ENCODE results near the gene CAMK2D.

Gene CAMK2D

GRCh38 chr4:113450295-113451080, 311.1 kb downstream of the CAMK2D start:
- H3K4me3 ChIP-seq (ENCODE audit: low read depth, low read length): no peak overlapping the region
- in situ Hi-C loops (cut with HindIII; ENCODE audit: low sequenced_read_pairs): no loop called here
- no peak for DNase-seq (ENCODE audit: low read depth)
- no peak for TF ChIP-seq CTCF (IDR thresholded peaks at IDR 0.05; ENCODE audit: low read depth, low read length, missing control alignments)

- TF ChIP-seq CTCF (IDR thresholded peaks at IDR 0.05; ENCODE audit: low read depth, low read length, missing control alignments): no peak
- DNase-seq (ENCODE audit: low read depth): no peak
- no peak overlapping the region for H3K4me3 ChIP-seq (ENCODE audit: low read depth, low read length)
- in situ Hi-C loops (cut with HindIII; ENCODE audit: low sequenced_read_pairs): no loop called here
These were observed 312.0 kb downstream of the CAMK2D start for GRCh38 chr4:113449410-113449974.

GRCh38 chr4:113447769-113448168, 313.8 kb downstream of the CAMK2D start:
- no peak overlapping the region for H3K4me3 ChIP-seq (ENCODE audit: low read depth, low read length)
- in situ Hi-C loops (cut with HindIII; ENCODE audit: low sequenced_read_pairs): no loop called here
- TF ChIP-seq CTCF (IDR thresholded peaks at IDR 0.05; ENCODE audit: low read depth, low read length, missing control alignments): no peak
- no peak for DNase-seq (ENCODE audit: low read depth)

- no peak for DNase-seq (ENCODE audit: low read depth)
- TF ChIP-seq CTCF (IDR thresholded peaks at IDR 0.05; ENCODE audit: low read depth, low read length, missing control alignments): no peak
- in situ Hi-C loops (cut with HindIII; ENCODE audit: low sequenced_read_pairs): no loop called here
- no peak overlapping the region for H3K4me3 ChIP-seq (ENCODE audit: low read depth, low read length)
These were observed 314.5 kb downstream of the CAMK2D start for GRCh38 chr4:113447061-113447460.

GRCh38 chr4:113446019-113446418, 315.5 kb downstream of the CAMK2D start:
- no peak for TF ChIP-seq CTCF (IDR thresholded peaks at IDR 0.05; ENCODE audit: low read depth, low read length, missing control alignments)
- in situ Hi-C loops (cut with HindIII; ENCODE audit: low sequenced_read_pairs): no loop called here
- no peak for DNase-seq (ENCODE audit: low read depth)
- H3K4me3 ChIP-seq (ENCODE audit: low read depth, low read length): no peak overlapping the region

- in situ Hi-C loops (cut with HindIII; ENCODE audit: low sequenced_read_pairs): no loop called here
- H3K4me3 ChIP-seq (ENCODE audit: low read depth, low read length): no peak overlapping the region
- no peak for TF ChIP-seq CTCF (IDR thresholded peaks at IDR 0.05; ENCODE audit: low read depth, low read length, missing control alignments)
- peak; percentile 88 for DNase-seq (ENCODE audit: low read depth)
These were observed 316.3 kb downstream of the CAMK2D start for GRCh38 chr4:113445286-113445685.
